Islet precursor cell (in vitro differentiated cells): ENCODE data around the gene GDA.

ENCODE experiments used
- DNase-seq: peaks from one replicate; pipeline ENCODE4 v3.0.0-alpha.2; 2018

GDA gene

GRCh38 chr9:72149231-72149975 lies at the start of gene GDA:
GDA (plus strand) TSS chr9:72149440; CDS start chr9:72149560, 120 bp downstream.
- no peak for DNase-seq

- no peak for DNase-seq
Measured at GRCh38 chr9:72102520-72102919, 46.7 kb upstream of the GDA start.

- DNase-seq, result no peak
Measured at GRCh38 chr9:72113056-72113455, 36.2 kb upstream of the GDA start.

DNA sequence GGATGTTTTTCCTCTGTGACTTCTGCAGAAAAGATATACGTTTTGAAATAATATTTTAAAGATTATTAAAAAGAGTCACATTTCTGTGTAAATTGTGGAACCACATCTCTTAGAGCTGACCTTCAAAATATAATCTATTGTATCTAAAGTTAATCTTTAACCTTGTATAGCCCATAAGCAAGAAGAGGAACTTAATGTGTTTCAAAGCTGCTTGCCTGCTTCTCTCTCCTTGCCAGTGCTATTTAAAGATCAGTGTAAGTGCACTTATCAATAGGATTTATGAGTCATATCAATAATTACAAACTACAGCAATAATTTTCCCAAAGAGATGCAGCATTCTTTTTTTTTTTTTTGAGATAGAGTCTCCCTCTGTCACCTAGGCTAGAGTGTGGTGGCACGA lies 29.4 kb upstream of the GDA start:
- no peak for DNase-seq

DNA sequence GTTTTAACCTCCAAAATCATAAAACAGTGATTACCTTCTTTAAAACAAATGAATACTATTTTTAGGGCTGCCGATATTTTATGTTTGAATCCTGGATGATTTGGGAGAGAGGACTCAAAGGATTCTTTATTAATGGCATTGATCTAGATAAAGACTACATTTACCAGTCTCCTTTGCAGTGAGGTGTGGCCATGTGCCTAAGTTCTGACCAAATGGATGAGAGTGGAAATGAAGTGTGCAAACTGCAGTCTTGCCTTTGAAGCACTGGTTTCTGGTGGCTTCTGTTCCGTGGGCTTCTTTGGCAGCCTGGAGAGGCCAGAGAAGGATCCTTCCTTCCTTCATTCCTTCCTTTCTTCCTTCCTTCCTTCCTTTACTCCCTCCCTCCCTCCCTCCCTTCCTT lies 24.3 kb upstream of the GDA start:
- DNase-seq, result no peak

DNA sequence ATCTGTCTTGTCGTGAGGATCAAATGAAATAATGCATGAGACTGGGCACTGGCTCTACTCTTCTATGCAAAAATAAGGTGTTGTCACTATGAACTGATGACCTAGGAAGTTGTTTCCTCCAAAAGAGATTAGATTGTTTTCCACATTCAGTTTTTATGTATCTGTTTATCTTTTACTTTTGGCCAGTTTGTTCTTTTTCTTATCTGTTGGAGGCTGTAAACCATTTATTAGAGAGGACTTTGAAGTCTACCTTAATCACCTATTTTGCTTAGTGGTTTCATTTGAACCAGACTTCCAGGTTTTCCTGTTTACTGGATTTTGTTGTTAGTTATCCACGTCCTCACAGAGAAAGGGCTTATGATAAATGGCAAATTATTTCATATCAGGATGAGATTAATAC lies 21.5 kb upstream of the GDA start:
- DNase-seq, result no peak

- DNase-seq, result no peak
Measured at GRCh38 chr9:72128526-72128925, 20.7 kb upstream of the GDA start.

GRCh38 chr9:72129271-72130156 lies 19.7 kb upstream of the GDA start:
- no peak for DNase-seq

- no peak for DNase-seq
Measured at GRCh38 chr9:72130321-72130720, 18.9 kb upstream of the GDA start.

DNA sequence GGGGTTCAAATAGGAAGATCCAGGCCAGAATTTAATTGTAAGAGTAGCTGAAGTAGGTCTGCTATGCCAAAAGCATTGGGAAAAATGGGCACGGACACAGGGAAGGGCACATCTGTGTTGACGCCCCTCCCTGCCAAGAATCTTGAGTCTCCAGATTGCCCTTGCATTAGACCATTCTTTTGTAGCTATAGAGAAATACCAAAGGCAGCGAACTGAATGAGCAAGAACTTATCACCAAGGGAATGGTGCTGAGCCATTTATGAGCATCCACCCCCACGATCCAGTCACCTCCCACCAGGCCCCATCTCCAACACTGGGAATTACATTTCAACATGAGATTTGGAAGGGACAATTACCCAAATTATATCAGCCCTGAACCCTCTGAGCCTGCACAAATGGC lies 18.0 kb upstream of the GDA start:
- no peak for DNase-seq

- DNase-seq, result no peak
Measured at GRCh38 chr9:72132052-72132451, 17.2 kb upstream of the GDA start.

- DNase-seq, result no peak
Measured at GRCh38 chr9:72133365-72134035, 15.7 kb upstream of the GDA start.

GRCh38 chr9:72134801-72135200 lies 14.4 kb upstream of the GDA start:
- DNase-seq, result no peak

DNA sequence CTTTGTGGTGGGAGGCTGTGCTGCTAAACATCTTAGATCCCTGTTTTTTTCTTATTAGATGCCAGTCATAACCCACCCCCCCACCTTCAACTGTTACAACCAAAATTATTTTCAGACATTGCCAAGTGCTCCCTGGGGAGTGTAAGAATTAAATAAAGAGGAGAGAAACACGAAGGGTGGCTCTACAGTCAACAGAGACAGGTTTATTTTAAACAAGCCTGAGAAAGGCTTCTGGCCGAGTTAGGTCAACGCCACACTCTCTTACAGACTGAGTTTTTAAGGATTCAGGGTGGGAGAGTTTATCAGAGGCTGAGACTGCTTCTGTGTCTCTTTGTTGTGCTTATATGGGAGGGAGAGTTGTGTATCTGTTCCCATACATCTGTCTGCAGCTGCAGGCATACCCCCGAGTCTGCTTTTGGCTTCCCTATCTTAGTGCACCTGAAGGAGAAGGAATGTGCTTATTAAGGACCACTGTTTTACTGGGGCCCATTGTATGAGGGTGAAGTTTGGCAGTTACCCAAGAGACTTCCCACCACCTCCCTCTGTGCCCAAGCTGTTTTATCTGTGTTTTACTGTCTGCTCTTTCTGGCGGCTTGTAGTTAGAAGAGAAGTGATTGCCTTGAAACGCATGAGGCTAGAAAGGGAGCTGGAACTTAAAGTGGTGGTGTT lies 11.4 kb upstream of the GDA start:
- no peak for DNase-seq

DNA sequence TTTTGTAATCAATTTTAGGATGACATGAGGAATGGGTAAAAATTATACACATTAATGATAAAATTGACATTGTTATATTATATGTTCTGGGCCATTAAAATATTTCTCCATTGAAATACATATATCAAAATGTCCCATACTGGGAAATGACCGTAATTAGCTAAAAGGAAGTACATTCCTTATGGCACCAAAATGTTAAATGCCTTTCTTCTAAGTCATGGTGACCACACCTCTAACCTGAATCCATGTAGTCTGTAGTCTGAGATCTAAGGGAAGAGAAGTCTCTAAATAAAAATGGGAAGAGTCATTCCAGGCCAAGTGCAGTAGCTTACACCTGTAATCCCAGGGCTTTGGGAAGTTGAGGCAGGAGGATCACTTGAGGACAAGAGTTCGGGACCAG lies 10.0 kb upstream of the GDA start:
- DNase-seq, result no peak

DNA sequence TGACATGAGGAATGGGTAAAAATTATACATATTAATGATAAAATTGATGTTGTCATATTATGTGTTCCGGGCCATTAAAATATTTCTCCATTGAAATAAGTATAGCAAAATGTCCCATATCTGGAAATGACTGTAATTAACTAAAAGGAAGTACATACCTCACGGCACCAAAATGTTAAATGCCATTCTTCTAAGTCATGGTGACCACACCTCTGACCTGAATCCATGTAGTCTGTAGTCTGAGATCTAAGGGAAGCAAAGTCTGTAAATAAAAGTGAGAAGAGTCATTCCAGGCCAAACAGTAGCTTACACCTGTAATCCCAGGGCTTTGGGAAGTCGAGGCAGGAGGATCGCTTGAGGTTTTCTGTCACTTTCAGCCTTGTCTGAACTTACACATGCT lies 8.7 kb upstream of the GDA start:
- DNase-seq, result no peak

DNA sequence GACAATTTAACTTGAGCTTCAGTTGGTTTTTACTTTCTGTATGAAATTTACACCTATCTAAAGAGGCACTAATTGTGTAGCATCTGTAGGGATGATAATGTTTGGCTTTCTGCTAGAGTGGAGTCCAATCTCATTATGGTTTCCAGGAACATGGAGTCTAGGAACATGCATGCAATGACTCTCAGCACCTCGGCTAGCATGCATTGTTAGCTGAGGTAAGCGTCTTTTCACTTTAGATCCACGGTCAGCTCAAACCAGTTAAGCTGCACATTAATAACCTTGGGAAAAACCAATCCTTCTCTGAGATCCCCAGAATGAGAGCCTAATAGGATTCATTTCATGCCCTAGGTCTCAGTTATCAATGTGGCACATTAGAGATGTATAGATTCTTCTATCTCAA lies 7.8 kb upstream of the GDA start:
- DNase-seq, result no peak

DNA sequence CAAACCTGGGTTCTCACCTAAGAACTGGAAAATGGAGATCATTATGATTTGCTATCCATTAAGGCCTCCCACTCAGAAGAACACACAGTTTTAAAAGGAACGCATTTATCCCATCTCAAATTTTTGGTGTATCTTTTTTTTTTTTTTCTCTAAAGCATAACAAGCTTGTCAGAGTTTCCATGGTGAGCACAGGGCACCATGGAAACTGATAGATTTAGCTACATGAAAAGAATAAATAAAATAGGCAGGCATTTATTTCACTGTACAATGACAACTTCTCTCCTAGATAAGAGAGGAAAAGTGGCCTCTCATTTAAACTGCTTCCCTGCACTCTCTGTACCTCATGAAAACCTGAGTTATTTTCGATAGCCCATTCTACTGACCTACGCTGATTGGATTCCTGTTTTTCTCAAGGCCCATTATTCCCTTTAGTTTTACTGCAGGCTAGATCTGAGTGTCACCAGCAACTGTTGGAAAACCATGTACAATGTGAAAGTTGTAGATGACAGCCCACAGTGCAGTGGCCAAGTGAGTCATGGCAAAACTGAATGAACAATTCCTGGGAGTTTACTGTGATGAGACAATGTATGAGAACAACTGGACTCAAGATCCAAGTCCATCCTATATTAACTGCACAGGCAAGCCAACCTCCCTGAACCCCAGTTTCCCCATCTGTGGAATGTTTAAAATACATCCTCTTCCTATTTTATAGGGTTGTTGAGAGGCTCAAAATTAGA lies 4.3 kb upstream of the GDA start:
- no peak for DNase-seq

GRCh38 chr9:72145733-72146505 lies 3.3 kb upstream of the GDA start:
- DNase-seq, result no peak

GRCh38 chr9:72147676-72148075 lies 1.6 kb upstream of the GDA start:
- DNase-seq, result no peak

GRCh38 chr9:72150127-72150526 lies 887 bp downstream of the GDA start:
- DNase-seq, result no peak

- no peak for DNase-seq
Measured at GRCh38 chr9:72150661-72151060, 1.4 kb downstream of the GDA start.
